GM21737 (cell line): ENCODE measurements around the gene FMN1.

Experiments
- ATAC-seq: cut with Tn5 transposase; IDR thresholded peaks from one replicate; pipeline ENCODE4 v1.9.1; 2021; ENCODE audit warnings: mild to moderate bottlenecking, moderate library complexity; ENCODE audit not compliant: unreplicated experiment

FMN1 gene

GRCh38 chr15:32792436-32792835 lies 402.1 kb downstream of the FMN1 start:
- ATAC-seq: no peak

- no peak for ATAC-seq
Measured at GRCh38 chr15:32790352-32790999, 404.0 kb downstream of the FMN1 start.

DNA sequence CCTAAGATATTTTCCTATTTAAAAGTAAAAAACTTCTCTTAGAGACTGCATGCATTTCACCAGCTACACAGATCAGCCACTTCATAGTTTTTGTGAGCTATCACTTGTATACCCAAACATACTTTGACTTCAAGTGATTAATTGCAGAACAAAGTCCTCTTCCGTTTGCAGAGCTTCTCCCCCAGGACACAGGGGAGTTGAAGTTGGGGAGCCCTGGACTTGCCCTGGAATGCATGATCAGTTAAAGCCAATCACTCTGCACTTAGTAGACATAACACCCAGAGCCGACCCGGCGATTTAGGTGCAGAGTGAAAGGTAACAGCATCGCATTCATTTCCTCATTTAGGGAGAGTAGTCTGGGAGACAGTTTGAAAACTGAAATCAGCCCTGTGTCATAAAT lies 406.6 kb downstream of the FMN1 start:
- ATAC-seq: no peak

GRCh38 chr15:32786906-32787305 lies 407.6 kb downstream of the FMN1 start:
- no peak for ATAC-seq

- no peak for ATAC-seq
Measured at GRCh38 chr15:32784581-32784980, 409.9 kb downstream of the FMN1 start.

GRCh38 chr15:32781781-32782180 lies 412.7 kb downstream of the FMN1 start:
- no peak for ATAC-seq

GRCh38 chr15:32778391-32779176 lies 415.9 kb downstream of the FMN1 start:
- no peak for ATAC-seq

GRCh38 chr15:32775103-32775502 lies 419.4 kb downstream of the FMN1 start:
- no peak for ATAC-seq

DNA sequence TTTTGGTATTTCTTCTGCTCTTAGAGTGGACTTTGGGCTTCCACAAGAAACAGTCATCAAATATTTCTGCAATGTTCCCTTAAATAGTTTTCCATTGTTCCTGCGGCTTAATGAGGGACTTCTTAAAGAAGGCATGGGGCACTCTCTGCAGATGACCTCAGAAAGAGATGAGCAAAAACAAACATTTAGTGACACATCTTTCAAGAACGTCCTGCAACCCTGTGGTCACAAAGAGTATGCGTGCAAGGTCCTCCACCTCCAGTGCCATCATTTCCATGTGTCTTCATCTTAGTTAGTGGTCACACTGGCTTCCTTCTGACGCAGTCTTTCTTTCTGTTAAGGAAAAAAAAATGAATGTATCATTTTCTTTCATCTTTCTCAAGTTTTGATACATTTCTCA lies 420.5 kb downstream of the FMN1 start:
- ATAC-seq: no peak

GRCh38 chr15:32767236-32767635 lies 427.3 kb downstream of the FMN1 start:
- ATAC-seq: no peak

DNA sequence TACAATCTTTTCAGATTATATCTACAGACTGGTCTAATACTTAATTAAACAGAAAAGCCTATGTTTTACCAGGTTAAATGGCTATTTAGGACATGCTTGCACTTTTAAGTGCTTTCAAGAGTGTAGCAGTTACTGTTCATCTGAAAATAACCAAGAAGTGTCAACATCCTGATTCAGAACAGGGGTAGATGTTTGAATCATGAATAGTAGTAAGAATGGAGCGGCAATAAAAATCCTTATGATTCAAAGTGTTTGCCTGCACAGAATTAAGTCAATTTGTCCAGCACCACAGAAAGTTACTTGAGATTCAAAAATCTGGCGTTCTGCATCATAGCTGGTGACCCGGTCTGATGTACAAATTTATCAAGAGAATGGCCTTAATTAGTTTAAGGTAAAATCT lies 428.4 kb downstream of the FMN1 start:
- no peak for ATAC-seq

- ATAC-seq: no peak
Measured at GRCh38 chr15:32765236-32765635, 429.3 kb downstream of the FMN1 start.

DNA sequence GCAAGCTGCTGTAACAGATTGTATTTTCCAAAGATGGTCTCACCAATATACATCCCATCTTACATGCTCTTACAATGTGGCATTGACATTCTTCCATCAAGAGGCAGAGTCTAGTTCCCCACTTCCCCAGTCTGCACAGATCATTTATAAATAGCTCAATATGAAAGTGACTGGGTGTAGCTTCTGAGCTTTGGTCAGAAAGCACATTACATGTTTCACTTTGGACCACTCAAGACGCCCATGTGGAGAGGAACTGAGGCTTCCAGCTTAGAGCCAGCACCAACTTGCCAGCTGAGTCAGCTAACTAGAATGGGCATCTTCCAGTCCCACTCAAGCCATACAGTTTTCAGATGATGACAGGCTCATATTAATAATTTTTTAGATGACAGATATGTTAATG lies 431.2 kb downstream of the FMN1 start:
- ATAC-seq: no peak

- no peak for ATAC-seq
Measured at GRCh38 chr15:32757426-32757825, 437.1 kb downstream of the FMN1 start.

DNA sequence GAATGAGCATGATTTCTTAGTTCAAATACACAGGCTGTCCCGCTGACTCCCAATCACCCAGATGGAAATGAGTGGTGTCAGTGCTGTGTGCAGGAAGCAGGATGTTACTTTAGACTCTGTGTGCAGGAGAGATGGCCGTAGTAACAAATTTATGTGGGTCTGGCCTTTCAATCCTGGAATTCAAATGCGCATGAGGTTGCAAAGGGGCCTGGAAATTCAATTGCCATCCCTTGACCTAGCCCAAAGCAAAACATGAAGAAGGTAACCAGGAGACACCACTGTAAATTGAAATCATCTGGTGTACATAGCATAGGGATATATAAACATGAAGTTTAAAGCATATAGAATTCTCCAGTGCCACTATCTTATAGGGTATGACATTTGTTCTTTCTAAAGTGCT lies 443.5 kb downstream of the FMN1 start:
- ATAC-seq: no peak

GRCh38 chr15:32747921-32748342 lies 446.6 kb downstream of the FMN1 start:
- ATAC-seq: no peak

DNA sequence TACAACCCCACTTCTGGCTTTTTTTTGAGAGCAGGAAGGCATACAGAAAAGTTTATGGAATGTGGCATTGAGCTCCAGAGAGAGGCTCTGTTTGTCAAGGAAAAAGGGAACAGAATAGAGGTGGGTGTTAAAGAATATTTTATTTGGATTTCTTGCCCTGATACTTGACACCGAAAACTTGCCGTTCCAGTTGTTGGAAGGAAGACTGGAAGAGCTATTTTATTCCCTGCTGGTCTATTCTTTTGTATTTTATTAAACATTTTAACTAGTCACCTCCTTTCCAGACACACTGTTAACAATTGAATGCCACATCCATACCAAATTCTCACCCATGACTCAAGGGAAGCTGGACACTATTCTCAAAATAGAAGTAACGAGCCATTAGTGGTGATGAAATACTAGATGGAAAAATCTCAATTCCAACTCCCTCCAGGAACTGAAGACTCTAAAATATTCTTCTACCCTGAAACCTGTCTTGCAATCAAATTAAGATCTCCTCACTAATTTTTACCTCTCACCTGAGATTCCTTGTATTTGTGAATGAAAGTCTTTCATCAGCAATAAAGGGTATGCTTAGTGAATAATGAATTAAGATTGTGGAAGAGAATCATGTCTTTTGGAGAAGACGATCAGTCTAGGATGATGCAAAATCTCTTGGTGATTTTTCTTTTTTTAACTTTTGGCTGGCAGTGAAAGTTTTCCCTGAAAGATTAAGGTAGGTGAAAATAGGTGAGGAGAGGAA lies 448.2 kb downstream of the FMN1 start:
- no peak for ATAC-seq

GRCh38 chr15:32743411-32744140 lies 450.9 kb downstream of the FMN1 start:
- no peak for ATAC-seq

DNA sequence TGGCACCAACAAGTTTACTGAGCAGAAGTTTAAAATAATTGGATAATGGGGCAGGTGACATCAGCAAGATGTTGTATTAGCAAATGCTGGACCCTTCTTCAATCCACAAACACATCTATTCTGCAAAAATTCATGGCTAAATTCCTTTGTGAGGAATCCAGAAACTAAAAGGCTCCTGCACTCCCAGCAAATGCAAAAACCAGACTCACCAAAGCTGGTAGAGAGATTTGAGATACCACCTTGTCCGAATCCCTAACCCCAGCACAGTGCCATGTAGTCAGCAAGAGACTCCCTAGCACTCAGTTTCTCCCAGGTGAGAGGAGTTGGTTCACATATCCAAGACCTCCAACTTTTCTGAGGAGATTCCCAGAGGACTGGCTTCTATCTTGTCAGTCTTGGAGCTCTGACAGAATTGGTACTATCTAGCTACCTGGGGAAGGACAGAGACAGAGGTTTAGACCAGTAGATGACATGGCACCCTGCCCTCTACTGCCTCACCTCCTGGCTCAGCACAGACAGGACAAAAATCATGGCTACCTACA lies 454.9 kb downstream of the FMN1 start:
- ATAC-seq: no peak

GRCh38 chr15:32738666-32739065 lies 455.8 kb downstream of the FMN1 start:
- ATAC-seq: no peak

- ATAC-seq: no peak
Measured at GRCh38 chr15:32737304-32737703, 457.2 kb downstream of the FMN1 start.
